SK-N-SH (cell line): ENCODE results near the gene ANKRD44. TPM values are rescaled to one million over a fixed set of nuclear protein-coding genes. Genes with fewer than 3 reads are reported as not detected.
A peak's percentile ranks its signal among the peaks of the same experiment; 100 is the strongest.

Experiments
- CTCF ChIA-PET: fragments of 300-600, 350-600 bp; formaldehyde crosslinking; extraction: SDS; loops from one replicate; lab custom pipeline; 2021; lab: Yijun Ruan, JAX
- POLR2A ChIA-PET: fragments of 350-600 bp; sonication (Branson Sonifier 250); formaldehyde crosslinking; extraction: SDS; loops from one replicate; lab custom pipeline; 2020; ENCODE audit warnings: antibody characterized with exemption, inconsistent platforms; lab: Yijun Ruan, JAX
- DNase-seq: peaks from one replicate; pipeline ENCODE4 v3.0.0; 2012
- H2AFZ ChIP-seq: fragments of 200-600 bp; sonication (generic); 2 replicates; pipeline ENCODE4 v1.8.1; 2016; ENCODE audit warnings: antibody characterized with exemption, mild to moderate bottlenecking, low read depth
- H3F3A ChIP-seq: fragments of 200-600 bp; sonication (generic); replicated peaks from 2 replicates; pipeline ENCODE3; 2016; ENCODE audit warnings: antibody characterized with exemption, mild to moderate bottlenecking; ENCODE audit not compliant: insufficient read depth
- H3K27ac ChIP-seq, 2 experiments: fragments of 200-500 bp in 1 of 2; fragments of 200-600 bp in 1 of 2; sonication (Bioruptor generic) in 1 of 2; sonication (generic), shearing (Covaris generic) in 1 of 2; 2 replicates each; pipeline versions ENCODE4 v1.5.1 to v1.6.1; 2014 to 2016; ENCODE audit warnings: low read depth in 2 of 2, inconsistent platforms in 1 of 2, low read length in 1 of 2, mild to moderate bottlenecking in 1 of 2, mixed read lengths in 1 of 2
- H3K27me3 ChIP-seq: fragments of 200-600 bp; sonication (generic), shearing (Covaris generic); 2 replicates; pipeline ENCODE4 v1.6.1; 2016; ENCODE audit warnings: mixed run types; ENCODE audit not compliant: insufficient read depth
- H3K36me3 ChIP-seq, 2 experiments: fragments of 200-500 bp in 1 of 2; fragments of 200-600 bp in 1 of 2; sonication (Bioruptor generic) in 1 of 2; sonication (generic) in 1 of 2; replicated peaks in 1 of 2; 2 replicates each; pipeline versions ENCODE3 to v1.5.1; 2014 to 2016; ENCODE audit warnings: low read length in 1 of 2, mild to moderate bottlenecking in 1 of 2; ENCODE audit not compliant: insufficient read depth in 2 of 2, control insufficient read depth in 1 of 2
- H3K4me1 ChIP-seq, 2 experiments: fragments of 200-500 bp in 1 of 2; fragments of 200-600 bp in 1 of 2; sonication (Bioruptor generic) in 1 of 2; sonication (generic), shearing (Covaris generic) in 1 of 2; 2 replicates each; pipeline versions ENCODE4 v1.5.1 to v1.6.1; 2014 to 2016; ENCODE audit warnings: low read depth in 1 of 2, low read length in 1 of 2, mixed run types in 1 of 2; ENCODE audit not compliant: insufficient read depth in 2 of 2, control insufficient read depth in 1 of 2
- H3K4me2 ChIP-seq: fragments of 200-600 bp; sonication (generic), shearing (Covaris generic); 2 replicates; pipeline ENCODE4 v1.6.1; 2017; ENCODE audit warnings: mixed run types
- H3K4me3 ChIP-seq, 2 experiments: fragments of 200-500 bp in 1 of 2; fragments of 200-600 bp in 1 of 2; sonication (Bioruptor generic) in 1 of 2; sonication (generic), shearing (Covaris generic) in 1 of 2; 2 replicates each; pipeline versions ENCODE4 v1.5.1 to v1.8.1; 2014 to 2016; ENCODE audit warnings: low read depth in 2 of 2, inconsistent platforms in 1 of 2, low read length in 1 of 2, mild to moderate bottlenecking in 1 of 2, mixed read lengths in 1 of 2, moderate library complexity in 1 of 2
- H3K79me2 ChIP-seq: fragments of 200-600 bp; sonication (generic); 2 replicates; pipeline ENCODE4 v1.8.1; 2017; ENCODE audit warnings: mild to moderate bottlenecking; ENCODE audit not compliant: insufficient read depth
- H3K9ac ChIP-seq: fragments of 200-600 bp; sonication (generic); 2 replicates; pipeline ENCODE4 v1.6.1; 2017; ENCODE audit warnings: mixed run types
- H3K9me2 ChIP-seq: fragments of 200-600 bp; sonication (generic); 2 replicates; pipeline ENCODE4 v1.6.1; 2017; ENCODE audit warnings: mixed run types
- H3K9me3 ChIP-seq: fragments of 200-600 bp; sonication (generic); 2 replicates; pipeline ENCODE4 v1.6.1; 2017; ENCODE audit warnings: mixed run types, mild to moderate bottlenecking, moderate library complexity
- H4K20me1 ChIP-seq: fragments of 200-600 bp; sonication (generic); 2 replicates; pipeline ENCODE4 v1.6.1; 2017; ENCODE audit warnings: mild to moderate bottlenecking, mixed run types; ENCODE audit not compliant: insufficient read depth
- CHD2 ChIP-seq: fragments of 150-350 bp; IDR thresholded peaks from 2 replicates; pipeline ENCODE4 v1.6.1; 2018; ENCODE audit warnings: low read length; ENCODE audit not compliant: partially characterized antibody
- EP300 ChIP-seq, 2 experiments: IDR thresholded peaks; 2 replicates each; pipeline versions ENCODE4 v1.4.0 to v1.6.1; 2012; ENCODE audit warnings: borderline replicate concordance in 1 of 2, low read depth in 1 of 2, low read length in 1 of 2
- FOSL2 ChIP-seq: IDR thresholded peaks from 2 replicates; pipeline ENCODE4 v1.4.0; 2012; ENCODE audit warnings: low read depth, mild to moderate bottlenecking, moderate library complexity, borderline replicate concordance
- FOXJ3 ChIP-seq: sonication (generic); formaldehyde crosslinking; IDR thresholded peaks from 2 replicates; pipeline ENCODE4 v1.5.1; 2020; ENCODE audit warnings: mild to moderate bottlenecking, missing genetic modification reagents
- FOXM1 ChIP-seq: IDR thresholded peaks from 2 replicates; pipeline ENCODE4 v1.4.0; 2012; ENCODE audit warnings: low read depth, mild to moderate bottlenecking
- GATA2 ChIP-seq: sonication (generic); formaldehyde crosslinking; IDR thresholded peaks from 2 replicates; pipeline ENCODE4 v1.5.0; 2020; ENCODE audit warnings: mild to moderate bottlenecking, missing genetic modification reagents
- MEF2A ChIP-seq: IDR thresholded peaks from 2 replicates; pipeline ENCODE4 v1.4.0; 2012; ENCODE audit warnings: low read depth, borderline replicate concordance
- MXI1 ChIP-seq: IDR thresholded peaks from 2 replicates; pipeline ENCODE4 v1.6.1; 2012; ENCODE audit warnings: mild to moderate bottlenecking, low read depth, low read length, improper control_type of control experiment
- NFIC ChIP-seq: IDR thresholded peaks from 2 replicates; pipeline ENCODE4 v1.4.0; 2012; ENCODE audit warnings: borderline replicate concordance
- PBX3 ChIP-seq: IDR thresholded peaks from 2 replicates; pipeline ENCODE4; 2012
- POLR2AphosphoS5 ChIP-seq: IDR thresholded peaks from 2 replicates; pipeline ENCODE4 v1.6.1; 2012; ENCODE audit warnings: low read depth, low read length
- RCOR1 ChIP-seq: fragments of 150-350 bp; IDR thresholded peaks from 2 replicates; pipeline ENCODE4 v1.6.1; 2017; ENCODE audit warnings: antibody characterized with exemption, low read length
- RFX5 ChIP-seq: IDR thresholded peaks from 2 replicates; pipeline ENCODE4 v1.6.1; 2012; ENCODE audit warnings: mild to moderate bottlenecking, improper control_type of control experiment, low read length
- TAF1 ChIP-seq: IDR thresholded peaks from 2 replicates; pipeline ENCODE4 v1.6.1; 2012; ENCODE audit warnings: low read depth, mild to moderate bottlenecking, low read length, moderate library complexity, borderline replicate concordance
- TCF12 ChIP-seq: IDR thresholded peaks from 2 replicates; pipeline ENCODE4 v1.4.0; 2012
- TEAD4 ChIP-seq: IDR thresholded peaks from 2 replicates; pipeline ENCODE4 v1.4.0; 2012; ENCODE audit warnings: mild to moderate bottlenecking, borderline replicate concordance; ENCODE audit not compliant: insufficient read depth
- USF1 ChIP-seq: IDR thresholded peaks from 2 replicates; pipeline ENCODE4 v1.4.0; 2012; ENCODE audit warnings: low read depth, borderline replicate concordance
- YY1 ChIP-seq: IDR thresholded peaks from 2 replicates; pipeline ENCODE4 v1.4.0; 2012; ENCODE audit warnings: low read depth, mild to moderate bottlenecking
- WGBS: methylation state at CpG from one replicate; pipeline ENCODE4 v1.1.6; 2017; ENCODE audit warnings: low lambda C conversion rate; 5-methylcytosine and 5-hydroxymethylcytosine counted together
- polyA plus RNA-seq, 3 experiments: library from polyadenylated mRNA; depleted of rRNA; stranded (reverse); fragments of >200 nt; gene quantifications; 2 replicates each; pipeline ENCODE4 v1.2.3, GENCODE V29; 2012
- TF ChIP-seq, protein P1 (sequence below): IDR thresholded peaks from 2 replicates; pipeline ENCODE4 v1.4.0; 2012; ENCODE audit warnings: low read depth
- TF ChIP-seq, protein P2 (sequence below): fragments of 150-350 bp; IDR thresholded peaks from 2 replicates; pipeline ENCODE4 v1.6.1; 2016; ENCODE audit warnings: mild to moderate bottlenecking, low read depth, low read length

The ANKRD44 gene
- polyA plus RNA-seq, 1 of the 3 experiments (the other 2 are of a cell fraction) = 12.5 TPM

DNA sequence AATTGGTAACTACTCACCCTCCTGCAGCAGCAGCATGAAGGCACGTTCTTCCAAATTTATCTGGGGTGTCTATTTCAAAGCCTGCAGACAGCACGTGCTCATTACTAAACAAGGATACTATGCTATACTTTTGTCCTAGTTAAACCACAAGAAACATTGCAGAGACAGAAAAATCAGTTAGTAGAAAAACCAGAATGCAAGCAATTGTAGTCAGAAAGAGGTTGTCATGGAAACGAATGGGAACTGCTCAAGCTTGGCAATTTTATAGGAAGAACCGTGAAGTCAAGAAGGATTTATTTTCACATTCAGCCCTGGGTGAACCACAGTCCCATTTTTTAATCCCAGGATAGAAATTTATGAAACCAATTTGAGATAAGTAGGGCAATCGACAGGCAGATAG is 221.9 kb downstream of the ANKRD44 start (continued):
- TF ChIP-seq PBX3 (no peak), FOSL2 (no peak), RCOR1 (no peak), TCF12 (no peak), TEAD4 (no peak), POLR2AphosphoS5 (no peak), FOXM1 (no peak), MEF2A (no peak)
- TF ChIP-seq, protein P1, sequence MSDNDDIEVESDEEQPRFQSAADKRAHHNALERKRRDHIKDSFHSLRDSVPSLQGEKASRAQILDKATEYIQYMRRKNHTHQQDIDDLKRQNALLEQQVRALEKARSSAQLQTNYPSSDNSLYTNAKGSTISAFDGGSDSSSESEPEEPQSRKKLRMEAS = no peak

- Histone ChIP-seq H3F3A (no peaks in the 10 kb centered on the region), H3K27me3 (no peaks in the 10 kb centered on the region), H3K4me1 (peaks cover 5 to 52% of the 10 kb centered on the region in 2 experiments; a peak in 3 of 4 replicates), H3K4me2 (no peak overlapping the region), H2AFZ (no peak overlapping the region), H3K4me3 (no peak overlapping the region), H3K36me3 (peaks cover 0 to 7% of the 10 kb centered on the region in 2 experiments), H3K9me2 (no peaks in the 10 kb centered on the region), H4K20me1 (no peaks in the 10 kb centered on the region), H3K9me3 (no peaks in the 10 kb centered on the region), H3K9ac (no peak overlapping the region), H3K27ac (peak overlapping the region in 1 of 2 experiments; percentile 93; a peak in 2 of 4 replicates), H3K79me2 (no peaks in the 10 kb centered on the region)
- TF ChIP-seq TCF12 (0 out of 2 replicates have a peak, but pooled peaks have one; percentile 8), EP300 (IDR thresholded peaks at IDR 0.05; ENCODE audit: borderline replicate concordance in 1 of 2, low read depth in 1 of 2, low read length in 1 of 2) (peak in 1 of 2 experiments; percentile 62; a peak in 1 of 4 replicates), TAF1 (no peak), RCOR1 (peak; percentile 76), FOSL2 (no peak), YY1 (no peak), GATA2 (CRISPR knock-in tag) (peak; percentile 51; the same call in 1 of the 2 replicates), CHD2 (peak; percentile 11)
- 39% methylated on average over 4 of the region's 4 CpGs for WGBS
- no peak for DNase-seq
- POLR2A ChIA-PET = interaction anchor here (0.6 kb wide), 1 partner anchor 176 kb away, joined by 3 read pairs; no protein-coding TSS in a partner anchor
- CTCF ChIA-PET = interaction anchor here (0.8 to 1.8 kb wide), 7 partner anchors 11 to 208 kb away, joined by 3 to 6 read pairs (median 4); no protein-coding TSS in a partner anchor
These were observed 224.1 kb downstream of the ANKRD44 start for GRCh38 chr2:197086500-197086899.

DNA sequence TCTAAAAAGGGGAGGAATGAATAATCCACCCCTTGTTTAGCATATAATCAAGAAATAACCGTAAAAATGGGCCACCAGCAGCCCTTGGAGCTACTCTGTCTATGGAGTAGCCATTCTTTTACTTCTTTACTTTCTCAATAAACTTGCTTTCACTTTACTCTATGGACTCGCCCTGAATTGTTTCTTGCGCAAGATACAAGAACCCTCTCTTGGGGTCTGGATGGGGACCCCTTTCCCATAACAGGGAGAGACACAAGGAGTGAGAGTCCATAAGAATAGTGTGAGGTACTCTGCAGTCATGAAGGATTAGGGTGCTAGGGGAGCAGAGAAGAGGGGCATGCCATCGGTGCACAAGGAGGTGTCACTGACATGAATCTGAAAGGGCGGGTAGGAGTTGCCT is 224.9 kb downstream of the ANKRD44 start:
- Histone ChIP-seq H3K4me3 (no peak overlapping the region), H3K79me2 (no peaks in the 10 kb centered on the region), H4K20me1 (no peaks in the 10 kb centered on the region), H3K9me3 (no peaks in the 10 kb centered on the region), H3K4me2 (no peak overlapping the region), H3K36me3 (peaks cover 0 to 7% of the 10 kb centered on the region in 2 experiments), H3K9me2 (no peaks in the 10 kb centered on the region), H2AFZ (no peak overlapping the region), H3K4me1 (peaks cover 6 to 48% of the 10 kb centered on the region in 2 experiments; a peak in 3 of 4 replicates), H3F3A (no peaks in the 10 kb centered on the region), H3K27me3 (no peaks in the 10 kb centered on the region), H3K27ac (peak overlapping the region in 1 of 2 experiments; percentile 93; a peak in 2 of 4 replicates), H3K9ac (no peak overlapping the region)
- CTCF ChIA-PET = interaction anchor here (1.6 kb wide), 1 partner anchor 27 kb away, joined by 4 read pairs; no protein-coding TSS in a partner anchor
- 93% methylated on average over 5 of the region's 5 CpGs for WGBS
- no peak for DNase-seq
- POLR2A ChIA-PET = no interaction called here
- no peak for TF ChIP-seq FOXJ3 (CRISPR knock-in tag)
- TF ChIP-seq RFX5 = no peak
- TF ChIP-seq MEF2A = no peak
- no peak for TF ChIP-seq POLR2AphosphoS5
- TF ChIP-seq, protein P1 = no peak
- TF ChIP-seq NFIC = no peak
- no peak for TF ChIP-seq PBX3
- no peak for TF ChIP-seq MXI1
- TF ChIP-seq, protein P2, sequence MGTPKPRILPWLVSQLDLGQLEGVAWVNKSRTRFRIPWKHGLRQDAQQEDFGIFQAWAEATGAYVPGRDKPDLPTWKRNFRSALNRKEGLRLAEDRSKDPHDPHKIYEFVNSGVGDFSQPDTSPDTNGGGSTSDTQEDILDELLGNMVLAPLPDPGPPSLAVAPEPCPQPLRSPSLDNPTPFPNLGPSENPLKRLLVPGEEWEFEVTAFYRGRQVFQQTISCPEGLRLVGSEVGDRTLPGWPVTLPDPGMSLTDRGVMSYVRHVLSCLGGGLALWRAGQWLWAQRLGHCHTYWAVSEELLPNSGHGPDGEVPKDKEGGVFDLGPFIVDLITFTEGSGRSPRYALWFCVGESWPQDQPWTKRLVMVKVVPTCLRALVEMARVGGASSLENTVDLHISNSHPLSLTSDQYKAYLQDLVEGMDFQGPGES = no peak
- no peak for TF ChIP-seq USF1
- no peak for TF ChIP-seq TCF12
